ENCODE results near the gene INPP5J.
"Not testable (repeated sequence)": the region's sequence is repeated elsewhere in the genome, so short reads cannot be mapped to it uniquely, and the experiment has no call there.

DNA sequence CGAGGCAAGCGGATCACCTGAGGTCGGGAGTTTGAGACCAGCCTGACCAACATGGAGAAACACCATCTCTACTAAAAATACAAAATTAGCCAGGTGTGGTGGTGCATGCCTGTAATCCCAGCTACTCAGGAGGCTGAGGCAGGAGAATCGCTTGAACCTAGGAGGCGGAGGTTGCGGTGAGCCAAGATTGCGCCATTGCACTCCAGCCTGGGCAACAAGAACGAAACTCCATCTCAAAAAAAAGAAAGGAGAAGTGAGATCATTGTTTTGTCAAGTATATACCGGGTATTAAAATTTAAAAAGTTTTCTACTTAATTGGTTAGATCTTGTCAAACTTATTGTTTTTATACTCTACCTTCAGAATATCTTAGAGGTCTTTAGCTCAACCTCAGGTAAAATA, 49.0 kb downstream of the INPP5J start:
- not testable (repeated sequence) for TF ChIP-seq EZH2 (IDR thresholded peaks at IDR 0.05; ENCODE audit: low read depth, unreplicated experiment); POLR2AphosphoS5 (IDR thresholded peaks at IDR 0.05; ENCODE audit: low read depth); JUNB (IDR thresholded peaks at IDR 0.05; ENCODE audit: unreplicated experiment); EZH2phosphoT487 (IDR thresholded peaks at IDR 0.05; ENCODE audit: unreplicated experiment); NANOG (IDR thresholded peaks at IDR 0.05; ENCODE audit: borderline replicate concordance); ZNF331 (CRISPR knock-in tag; IDR thresholded peaks at IDR 0.05; ENCODE audit: low read depth); CREB1 (CRISPR knock-in tag; IDR thresholded peaks at IDR 0.05; ENCODE audit: low read depth); ZNF114 (CRISPR knock-in tag; IDR thresholded peaks at IDR 0.05)
- TF ChIP-seq, protein P1, sequence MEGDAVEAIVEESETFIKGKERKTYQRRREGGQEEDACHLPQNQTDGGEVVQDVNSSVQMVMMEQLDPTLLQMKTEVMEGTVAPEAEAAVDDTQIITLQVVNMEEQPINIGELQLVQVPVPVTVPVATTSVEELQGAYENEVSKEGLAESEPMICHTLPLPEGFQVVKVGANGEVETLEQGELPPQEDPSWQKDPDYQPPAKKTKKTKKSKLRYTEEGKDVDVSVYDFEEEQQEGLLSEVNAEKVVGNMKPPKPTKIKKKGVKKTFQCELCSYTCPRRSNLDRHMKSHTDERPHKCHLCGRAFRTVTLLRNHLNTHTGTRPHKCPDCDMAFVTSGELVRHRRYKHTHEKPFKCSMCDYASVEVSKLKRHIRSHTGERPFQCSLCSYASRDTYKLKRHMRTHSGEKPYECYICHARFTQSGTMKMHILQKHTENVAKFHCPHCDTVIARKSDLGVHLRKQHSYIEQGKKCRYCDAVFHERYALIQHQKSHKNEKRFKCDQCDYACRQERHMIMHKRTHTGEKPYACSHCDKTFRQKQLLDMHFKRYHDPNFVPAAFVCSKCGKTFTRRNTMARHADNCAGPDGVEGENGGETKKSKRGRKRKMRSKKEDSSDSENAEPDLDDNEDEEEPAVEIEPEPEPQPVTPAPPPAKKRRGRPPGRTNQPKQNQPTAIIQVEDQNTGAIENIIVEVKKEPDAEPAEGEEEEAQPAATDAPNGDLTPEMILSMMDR (conservative IDR thresholded peaks at IDR 0.05; ENCODE audit: low read depth in 2 of 2), result not testable (repeated sequence)
- TF ChIP-seq, protein P2, sequence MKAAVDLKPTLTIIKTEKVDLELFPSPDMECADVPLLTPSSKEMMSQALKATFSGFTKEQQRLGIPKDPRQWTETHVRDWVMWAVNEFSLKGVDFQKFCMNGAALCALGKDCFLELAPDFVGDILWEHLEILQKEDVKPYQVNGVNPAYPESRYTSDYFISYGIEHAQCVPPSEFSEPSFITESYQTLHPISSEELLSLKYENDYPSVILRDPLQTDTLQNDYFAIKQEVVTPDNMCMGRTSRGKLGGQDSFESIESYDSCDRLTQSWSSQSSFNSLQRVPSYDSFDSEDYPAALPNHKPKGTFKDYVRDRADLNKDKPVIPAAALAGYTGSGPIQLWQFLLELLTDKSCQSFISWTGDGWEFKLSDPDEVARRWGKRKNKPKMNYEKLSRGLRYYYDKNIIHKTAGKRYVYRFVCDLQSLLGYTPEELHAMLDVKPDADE (IDR thresholded peaks at IDR 0.05), result not testable (repeated sequence)
- TF ChIP-seq, protein P3, sequence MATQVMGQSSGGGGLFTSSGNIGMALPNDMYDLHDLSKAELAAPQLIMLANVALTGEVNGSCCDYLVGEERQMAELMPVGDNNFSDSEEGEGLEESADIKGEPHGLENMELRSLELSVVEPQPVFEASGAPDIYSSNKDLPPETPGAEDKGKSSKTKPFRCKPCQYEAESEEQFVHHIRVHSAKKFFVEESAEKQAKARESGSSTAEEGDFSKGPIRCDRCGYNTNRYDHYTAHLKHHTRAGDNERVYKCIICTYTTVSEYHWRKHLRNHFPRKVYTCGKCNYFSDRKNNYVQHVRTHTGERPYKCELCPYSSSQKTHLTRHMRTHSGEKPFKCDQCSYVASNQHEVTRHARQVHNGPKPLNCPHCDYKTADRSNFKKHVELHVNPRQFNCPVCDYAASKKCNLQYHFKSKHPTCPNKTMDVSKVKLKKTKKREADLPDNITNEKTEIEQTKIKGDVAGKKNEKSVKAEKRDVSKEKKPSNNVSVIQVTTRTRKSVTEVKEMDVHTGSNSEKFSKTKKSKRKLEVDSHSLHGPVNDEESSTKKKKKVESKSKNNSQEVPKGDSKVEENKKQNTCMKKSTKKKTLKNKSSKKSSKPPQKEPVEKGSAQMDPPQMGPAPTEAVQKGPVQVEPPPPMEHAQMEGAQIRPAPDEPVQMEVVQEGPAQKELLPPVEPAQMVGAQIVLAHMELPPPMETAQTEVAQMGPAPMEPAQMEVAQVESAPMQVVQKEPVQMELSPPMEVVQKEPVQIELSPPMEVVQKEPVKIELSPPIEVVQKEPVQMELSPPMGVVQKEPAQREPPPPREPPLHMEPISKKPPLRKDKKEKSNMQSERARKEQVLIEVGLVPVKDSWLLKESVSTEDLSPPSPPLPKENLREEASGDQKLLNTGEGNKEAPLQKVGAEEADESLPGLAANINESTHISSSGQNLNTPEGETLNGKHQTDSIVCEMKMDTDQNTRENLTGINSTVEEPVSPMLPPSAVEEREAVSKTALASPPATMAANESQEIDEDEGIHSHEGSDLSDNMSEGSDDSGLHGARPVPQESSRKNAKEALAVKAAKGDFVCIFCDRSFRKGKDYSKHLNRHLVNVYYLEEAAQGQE (IDR thresholded peaks at IDR 0.05; ENCODE audit: unreplicated experiment), result not testable (repeated sequence)

Data from GM23338 (cell line).